HFFc6 (cell line): Measurements from ENCODE around the gene OSBPL8. TPM values are rescaled to one million over a fixed set of nuclear protein-coding genes. Genes with fewer than 3 reads are reported as not detected.

Experiments used
- DNase-seq: peaks from one replicate; pipeline ENCODE4 v3.0.0-alpha.2; 2018
- H3K27ac Mint-ChIP-seq: 2 replicates; pipeline ENCODE4 v1.8.0; 2020; ENCODE audit warnings: mild to moderate bottlenecking, mixed read lengths
- H3K27me3 Mint-ChIP-seq: 2 replicates; pipeline ENCODE4 v1.8.0; 2021; ENCODE audit warnings: mild to moderate bottlenecking, moderate library complexity, mixed read lengths; ENCODE audit not compliant: insufficient read depth
- H3K36me3 Mint-ChIP-seq: 2 replicates; pipeline ENCODE4 v1.8.0; 2021; ENCODE audit warnings: low read depth, mixed read lengths
- H3K4me1 Mint-ChIP-seq: 2 replicates; pipeline ENCODE4 v1.8.0; 2020; ENCODE audit warnings: low read depth, mixed read lengths
- H3K4me3 Mint-ChIP-seq: 2 replicates; pipeline ENCODE4 v1.8.0; 2020; ENCODE audit warnings: mild to moderate bottlenecking, moderate library complexity, mixed read lengths
- H3K9me3 Mint-ChIP-seq: 2 replicates; pipeline ENCODE4 v1.8.0; 2020; ENCODE audit warnings: mild to moderate bottlenecking, mixed read lengths
- CTCF ChIP-seq: fragments of 200-600 bp; sonication (generic); IDR thresholded peaks from 2 replicates; pipeline ENCODE4 v1.5.0; 2021; ENCODE audit warnings: antibody characterized with exemption, mild to moderate bottlenecking
- total RNA-seq, 6 experiments: library from RNA; stranded (reverse); fragmentation: NEBNext Ultra II Directional; extraction: Animal tissue kit (Norgen Biotek cat#: 25700); gene quantifications; 2 replicates in 1 of 6; 3 replicates in 5 of 6; pipeline ENCODE4 v1.2.3, GENCODE V29; 2021

The OSBPL8 gene
- total RNA-seq, 6 experiments from 2014 or later: 66.8 to 77.8 (median 71.1) TPM

GRCh38 chr12:76317976-76318375 is 241.6 kb downstream of the OSBPL8 start:
- peaks cover 15% of the 10 kb centered on the region for H3K4me1 Mint-ChIP-seq
- no peak for TF ChIP-seq CTCF
- no peak overlapping the region for H3K4me3 Mint-ChIP-seq
- H3K9me3 Mint-ChIP-seq: peaks cover 17% of the 10 kb centered on the region; the same call in 1 of the 2 replicates
- peaks cover 12% of the 10 kb centered on the region for H3K36me3 Mint-ChIP-seq
- no peak overlapping the region for H3K27ac Mint-ChIP-seq
- DNase-seq: no peak
- H3K27me3 Mint-ChIP-seq: no peaks in the 10 kb centered on the region

GRCh38 chr12:76316468-76316867 is 243.1 kb downstream of the OSBPL8 start:
- no peak overlapping the region for H3K27ac Mint-ChIP-seq
- DNase-seq: no peak
- H3K4me1 Mint-ChIP-seq: peaks cover 27% of the 10 kb centered on the region
- peaks cover 13% of the 10 kb centered on the region; the same call in 1 of the 2 replicates for H3K9me3 Mint-ChIP-seq
- TF ChIP-seq CTCF: no peak
- H3K36me3 Mint-ChIP-seq: peaks cover 12% of the 10 kb centered on the region
- H3K4me3 Mint-ChIP-seq: no peak overlapping the region
- no peaks in the 10 kb centered on the region for H3K27me3 Mint-ChIP-seq

DNA sequence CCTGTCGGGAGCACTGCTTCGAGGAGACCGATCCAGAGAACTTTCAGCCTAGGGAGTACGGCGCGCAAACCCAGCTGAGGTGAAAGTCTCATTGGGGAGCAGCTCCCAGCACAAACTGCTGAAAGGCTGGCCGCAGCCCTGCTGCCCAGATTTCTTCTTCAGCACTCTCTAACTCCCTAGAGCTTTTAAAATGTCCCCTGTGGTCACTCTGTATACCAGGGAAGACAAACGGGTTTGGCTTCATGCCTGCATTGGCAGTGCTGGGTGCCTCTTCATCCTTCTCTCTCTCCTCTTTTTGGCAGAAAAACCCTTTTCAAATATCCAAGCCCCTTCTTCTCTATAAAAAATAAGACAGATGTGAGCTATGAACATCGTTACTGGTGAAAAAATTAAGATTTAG is 246.3 kb downstream of the OSBPL8 start:
- H3K4me3 Mint-ChIP-seq: no peak overlapping the region
- no peak for DNase-seq
- peaks cover 2% of the 10 kb centered on the region; the same call in 1 of the 2 replicates for H3K27me3 Mint-ChIP-seq
- no peak for TF ChIP-seq CTCF
- no peaks in the 10 kb centered on the region for H3K9me3 Mint-ChIP-seq
- peaks cover 4% of the 10 kb centered on the region; the same call in 1 of the 2 replicates for H3K36me3 Mint-ChIP-seq
- peaks cover 37% of the 10 kb centered on the region for H3K4me1 Mint-ChIP-seq
- no peak overlapping the region for H3K27ac Mint-ChIP-seq

DNA sequence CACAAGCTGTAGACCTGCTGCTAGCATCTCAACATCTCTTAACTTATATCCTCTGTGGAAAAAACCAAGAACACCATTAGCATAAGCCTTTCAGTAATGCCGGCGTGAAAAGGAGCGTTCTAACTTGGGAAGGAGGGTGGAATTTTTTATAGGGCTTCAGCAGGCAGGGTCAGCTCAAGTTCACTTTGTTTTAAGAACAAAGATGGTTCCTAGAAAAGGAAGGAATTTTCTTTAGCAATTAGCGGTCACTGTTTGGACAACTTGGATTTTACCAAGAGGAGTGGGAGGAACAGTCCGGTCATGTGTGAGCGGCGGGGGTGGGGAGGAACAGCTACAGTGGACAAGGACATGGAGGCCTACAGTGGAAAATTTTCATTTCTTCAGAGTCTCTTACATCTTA is 247.3 kb downstream of the OSBPL8 start:
- Mint-ChIP-seq H3K27me3 (peaks cover 2% of the 10 kb centered on the region; the same call in 1 of the 2 replicates), H3K36me3 (peaks cover 9% of the 10 kb centered on the region), H3K27ac (peak overlapping the region; percentile 69; the same call in 1 of the 2 replicates), H3K4me1 (peaks cover 41% of the 10 kb centered on the region), H3K9me3 (no peaks in the 10 kb centered on the region), H3K4me3 (no peak overlapping the region)
- DNase-seq: no peak
- no peak for TF ChIP-seq CTCF

DNA sequence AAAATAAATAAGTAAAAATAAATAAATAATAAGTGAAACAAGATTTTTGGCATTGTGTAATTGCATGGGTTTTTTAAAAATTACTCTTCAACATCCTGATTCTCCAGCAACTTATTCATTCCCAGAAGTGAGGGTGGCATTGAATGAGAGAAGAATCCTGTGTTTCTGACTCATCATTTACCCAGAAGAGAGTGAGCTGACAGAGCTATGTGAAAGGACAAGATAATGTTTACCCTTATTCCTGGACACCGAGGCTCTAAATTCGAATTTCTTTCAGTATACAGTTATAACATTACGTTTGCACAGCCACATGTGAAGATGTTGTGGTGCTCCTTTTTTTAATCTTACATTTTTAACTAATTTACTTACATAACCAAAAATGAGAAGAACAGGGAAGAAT is 247.8 kb downstream of the OSBPL8 start:
- Mint-ChIP-seq H3K4me1 (peaks cover 46% of the 10 kb centered on the region), H3K4me3 (no peak overlapping the region; the same call in 1 of the 2 replicates), H3K27me3 (peaks cover 2% of the 10 kb centered on the region; the same call in 1 of the 2 replicates), H3K27ac (peak overlapping the region; percentile 69; the same call in 1 of the 2 replicates), H3K36me3 (peaks cover 13% of the 10 kb centered on the region), H3K9me3 (no peaks in the 10 kb centered on the region)
- DNase-seq: peak; percentile 64
- TF ChIP-seq CTCF: no peak
